Measurements from ENCODE around the gene TMC8. TPM values are rescaled to one million over a fixed set of nuclear protein-coding genes. Genes with fewer than 3 reads are reported as not detected.

TMC8 gene
- total and polyA plus RNA-seq, 2 donors (not counting 3 experiments of a cell fraction or from before 2014, with no cell fraction given): 0.07 to 1.3 TPM

GRCh38 chr17:78120537-78120936, 10.0 kb upstream of the TMC8 start:
- Histone ChIP-seq H3K9me3 (replicated peaks; ENCODE audit: control insufficient read depth, insufficient read depth, low read length) (no peaks in the 10 kb centered on the region), H3K4me1 (ENCODE audit: control insufficient read depth, extremely low read depth, insufficient read depth, low read length) (no peaks in the 10 kb centered on the region), H3K9ac (replicated peaks; ENCODE audit: extremely low read depth, insufficient read depth, low read length) (no peak overlapping the region), H3K27me3 (ENCODE audit: control insufficient read depth in 2 of 2, insufficient read depth in 2 of 2, low read length in 2 of 2) (no peaks in the 10 kb centered on the region), H3K27ac (ENCODE audit: insufficient read depth, low read depth, low read length) (no peak overlapping the region), H3K9me1 (replicated peaks; ENCODE audit: control insufficient read depth, extremely low read depth, insufficient read depth, low read length) (no peaks in the 10 kb centered on the region), H4K20me1 (replicated peaks; ENCODE audit: control insufficient read depth, extremely low read depth, insufficient read depth, low read length) (no peaks in the 10 kb centered on the region), H2AFZ (ENCODE audit: low read depth, low read length) (no peak overlapping the region), H3K36me3 (ENCODE audit: control insufficient read depth in 2 of 2, extremely low read depth in 1 of 2, insufficient read depth in 2 of 2, low read length in 2 of 2) (peaks cover 0 to 14% of the 10 kb centered on the region in 2 experiments), H3K4me2 (ENCODE audit: insufficient read depth, low read length) (no peak overlapping the region), H3K79me2 (ENCODE audit: control insufficient read depth, insufficient read depth, low read length) (no peaks in the 10 kb centered on the region), H3K4me3 (replicated peaks in 1 of 3; ENCODE audit: insufficient read depth in 1 of 3, low read depth in 1 of 3, low read length in 3 of 3) (no peak overlapping the region)
- CTCF ChIA-PET: interaction anchor here (1.2 to 4.8 kb wide), 2 partner anchors 56 to 130 kb away, joined by 3 to 17 read pairs; no protein-coding TSS in a partner anchor
- TF ChIP-seq FOS (IDR thresholded peaks at IDR 0.05; ENCODE audit: borderline replicate concordance, insufficient read depth, low read length) (no peak), POLR2AphosphoS5 (IDR thresholded peaks at IDR 0.05; ENCODE audit: insufficient read depth, low read depth, low read length) (no peak), EZH2 (IDR thresholded peaks at IDR 0.05; ENCODE audit: borderline replicate concordance, low read depth, low read length, severe bottlenecking) (no peak), CTCF (IDR thresholded peaks at IDR 0.05; ENCODE audit: extremely low read depth in 1 of 2, insufficient read depth in 1 of 2, low read depth in 1 of 2, low read length in 2 of 2) (no peak), GATA2 (IDR thresholded peaks at IDR 0.05; ENCODE audit: insufficient read depth, insufficient read length, low read depth, low read length) (no peak), POLR2A (IDR thresholded peaks at IDR 0.05; ENCODE audit: low read depth, low read length) (no peak), JUN (IDR thresholded peaks at IDR 0.05; ENCODE audit: borderline replicate concordance, insufficient read depth, insufficient read length, low read depth) (no peak), MYC (IDR thresholded peaks at IDR 0.05; ENCODE audit: low read depth, low read length) (no peak)
- TF ChIP-seq, protein P1, sequence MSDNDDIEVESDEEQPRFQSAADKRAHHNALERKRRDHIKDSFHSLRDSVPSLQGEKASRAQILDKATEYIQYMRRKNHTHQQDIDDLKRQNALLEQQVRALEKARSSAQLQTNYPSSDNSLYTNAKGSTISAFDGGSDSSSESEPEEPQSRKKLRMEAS (IDR thresholded peaks at IDR 0.05; ENCODE audit: insufficient read depth, insufficient read length): no peak
- no peak for DNase-seq (ENCODE audit: low read depth, low spot score)
- FAIRE-seq: no peak
- no TSS peak for BruUV-seq (replicated peaks)
- intact Hi-C loops (cut with micrococcal nuclease): no loop called here
- POLR2A ChIA-PET: no interaction called here
- dilution Hi-C loops (cut with MboI; ENCODE audit: extremely low pct_ligation_motif_present, low sequenced_read_pairs): no loop called here
